HepG2 (cell line): ENCODE results near the gene SERPINA9. TPM values are rescaled to one million over a fixed set of nuclear protein-coding genes. Genes with fewer than 3 reads are reported as not detected.

Experiments used
- ARID3A ChIP-seq: IDR thresholded peaks from 2 replicates; pipeline ENCODE4 v1.6.1; 2012; ENCODE audit warnings: low read depth, low read length, improper control_type of control experiment
- CAMTA2 ChIP-seq: sonication (generic); formaldehyde crosslinking; IDR thresholded peaks from 2 replicates; pipeline ENCODE4 v1.4.0; 2020; ENCODE audit warnings: mild to moderate bottlenecking, missing genetic modification reagents, borderline replicate concordance
- CSRNP1 ChIP-seq: sonication (generic); formaldehyde crosslinking; IDR thresholded peaks from 2 replicates; pipeline ENCODE4 v1.8.1; 2023; ENCODE audit warnings: mild to moderate bottlenecking, missing genetic modification reagents
- HMG20A ChIP-seq: IDR thresholded peaks from 2 replicates; pipeline ENCODE4 v1.6.1; 2016; ENCODE audit warnings: borderline replicate concordance
- HNF1B ChIP-seq: sonication (generic); formaldehyde crosslinking; IDR thresholded peaks from 2 replicates; pipeline ENCODE4 v1.5.1; 2020; ENCODE audit warnings: mild to moderate bottlenecking, moderate library complexity, missing genetic modification reagents
- ZIK1 ChIP-seq: sonication (generic); formaldehyde crosslinking; IDR thresholded peaks from 2 replicates; pipeline ENCODE4 v1.5.0; 2020; ENCODE audit warnings: mild to moderate bottlenecking, low read depth, missing genetic modification reagents, borderline replicate concordance
- ZNF3 ChIP-seq: IDR thresholded peaks from 2 replicates; pipeline ENCODE4 v1.7.0; 2017; ENCODE audit warnings: inconsistent platforms
- ZNF317 ChIP-seq: sonication (generic); formaldehyde crosslinking; IDR thresholded peaks from 2 replicates; pipeline ENCODE4 v1.5.0; 2020; ENCODE audit warnings: mild to moderate bottlenecking, missing genetic modification reagents
- ZNF350 ChIP-seq: sonication (generic); formaldehyde crosslinking; IDR thresholded peaks from 2 replicates; pipeline ENCODE4 v1.4.0; 2020; ENCODE audit warnings: mild to moderate bottlenecking, low read depth, missing genetic modification reagents, borderline replicate concordance
- ZNF414 ChIP-seq: sonication (generic); formaldehyde crosslinking; IDR thresholded peaks from 2 replicates; pipeline ENCODE4 v1.5.0; 2020; ENCODE audit warnings: missing genetic modification reagents
- ZNF513 ChIP-seq: sonication (generic); formaldehyde crosslinking; conservative IDR thresholded peaks from 2 replicates; pipeline ENCODE4 v1.5.0; 2020; ENCODE audit warnings: missing genetic modification reagents
- ZNF616 ChIP-seq: sonication (generic); formaldehyde crosslinking; IDR thresholded peaks from 2 replicates; pipeline ENCODE4 v1.5.0; 2020; ENCODE audit warnings: low read depth, mild to moderate bottlenecking, missing genetic modification reagents
- polyA plus RNA-seq, 8 experiments: library from polyadenylated mRNA; depleted of rRNA in 3 of 8; stranded (reverse) in 7 of 8; unstranded in 1 of 8; fragments of >200 nt; fragmentation: Illumina TruSeq in 4 of 8; extraction: Trizol in 4 of 8; gene quantifications; 2 replicates each; pipeline versions ENCODE4 v1.2.1 to v1.2.3, GENCODE V29; 2011 to 2016; ENCODE audit warnings: low read depth in 4 of 8, missing spikeins in 1 of 8, mixed read lengths in 1 of 8; ENCODE audit not compliant: insufficient read depth in 1 of 8
- total RNA-seq, 5 experiments: library from RNA; depleted of rRNA; stranded (reverse); fragments of >200 nt; fragmentation: Illumina TruSeq; extraction: Trizol; gene quantifications; 2 replicates each; pipeline ENCODE4 v1.2.3, GENCODE V29; 2016; ENCODE audit warnings: low read depth in 1 of 5
- TF ChIP-seq, protein P1 (sequence below): sonication (generic); formaldehyde crosslinking; IDR thresholded peaks from 2 replicates; pipeline ENCODE4 v1.5.0; 2020; ENCODE audit warnings: mild to moderate bottlenecking, missing genetic modification reagents

The SERPINA9 gene
- total and polyA plus RNA-seq, 2 of the 13 experiments (the other 11 are each of a cell fraction or from before 2014, with no cell fraction given), result 0.21 TPM; not detected in 1

DNA sequence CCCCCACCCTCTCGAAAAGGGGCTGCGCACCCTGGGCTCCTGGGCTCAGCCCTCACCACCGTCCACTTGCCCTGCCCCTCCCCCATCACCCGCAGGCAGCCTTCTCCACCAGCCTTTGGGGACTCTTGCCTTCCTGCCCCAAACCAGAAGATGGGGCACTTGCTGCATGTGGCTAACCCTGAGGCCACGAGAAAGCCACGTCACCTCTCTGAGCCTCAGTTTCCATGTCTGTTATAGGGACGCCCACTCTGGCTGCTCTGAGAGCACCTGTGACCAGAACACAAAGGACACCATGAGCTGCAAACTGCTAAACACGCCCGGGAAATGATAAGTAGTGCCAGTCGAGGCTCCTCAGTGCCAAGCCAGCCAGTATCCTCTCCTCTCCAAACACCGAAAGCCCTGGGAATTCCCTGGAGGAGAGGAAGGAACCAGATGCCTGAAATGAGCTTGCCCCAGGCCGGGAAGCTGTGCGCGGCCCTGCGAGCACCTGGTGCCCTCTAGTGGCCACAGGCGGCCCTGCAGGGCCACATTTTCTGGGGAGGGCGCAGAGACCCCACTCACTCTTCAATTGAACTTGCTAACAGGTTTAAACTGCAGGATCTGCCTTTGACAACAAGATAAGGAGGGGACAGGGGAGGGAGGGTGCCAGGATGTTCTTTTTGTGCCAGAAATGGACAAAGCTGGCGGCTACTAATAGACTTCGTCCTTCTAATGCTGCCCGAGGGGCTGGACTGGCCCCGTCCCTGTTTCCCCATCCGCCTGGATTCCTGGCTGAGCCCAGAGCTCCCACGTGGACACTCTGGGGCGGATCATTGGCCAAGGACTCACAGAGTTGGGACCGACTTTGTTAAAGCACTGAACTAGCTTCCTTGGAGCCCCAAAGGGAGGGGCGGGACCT, 10.2 kb upstream of the SERPINA9 start (continued):
- TF ChIP-seq ZNF513 (CRISPR knock-in tag) (no peak), ZNF414 (CRISPR knock-in tag) (no peak), ZNF3 (no peak), ZNF350 (CRISPR knock-in tag) (peak; percentile 29; the same call in 1 of the 2 replicates), CAMTA2 (CRISPR knock-in tag) (no peak), CSRNP1 (CRISPR knock-in tag) (peak; percentile 84), ZIK1 (CRISPR knock-in tag) (0 out of 2 replicates have a peak, but pooled peaks have one; percentile 31), HMG20A (CRISPR knock-in tag) (no peak), ARID3A (no peak), ZNF616 (no peak), HNF1B (CRISPR knock-in tag) (peak; percentile 60; the same call in 1 of the 2 replicates), ZNF317 (CRISPR knock-in tag) (no peak)
- TF ChIP-seq, protein P1, sequence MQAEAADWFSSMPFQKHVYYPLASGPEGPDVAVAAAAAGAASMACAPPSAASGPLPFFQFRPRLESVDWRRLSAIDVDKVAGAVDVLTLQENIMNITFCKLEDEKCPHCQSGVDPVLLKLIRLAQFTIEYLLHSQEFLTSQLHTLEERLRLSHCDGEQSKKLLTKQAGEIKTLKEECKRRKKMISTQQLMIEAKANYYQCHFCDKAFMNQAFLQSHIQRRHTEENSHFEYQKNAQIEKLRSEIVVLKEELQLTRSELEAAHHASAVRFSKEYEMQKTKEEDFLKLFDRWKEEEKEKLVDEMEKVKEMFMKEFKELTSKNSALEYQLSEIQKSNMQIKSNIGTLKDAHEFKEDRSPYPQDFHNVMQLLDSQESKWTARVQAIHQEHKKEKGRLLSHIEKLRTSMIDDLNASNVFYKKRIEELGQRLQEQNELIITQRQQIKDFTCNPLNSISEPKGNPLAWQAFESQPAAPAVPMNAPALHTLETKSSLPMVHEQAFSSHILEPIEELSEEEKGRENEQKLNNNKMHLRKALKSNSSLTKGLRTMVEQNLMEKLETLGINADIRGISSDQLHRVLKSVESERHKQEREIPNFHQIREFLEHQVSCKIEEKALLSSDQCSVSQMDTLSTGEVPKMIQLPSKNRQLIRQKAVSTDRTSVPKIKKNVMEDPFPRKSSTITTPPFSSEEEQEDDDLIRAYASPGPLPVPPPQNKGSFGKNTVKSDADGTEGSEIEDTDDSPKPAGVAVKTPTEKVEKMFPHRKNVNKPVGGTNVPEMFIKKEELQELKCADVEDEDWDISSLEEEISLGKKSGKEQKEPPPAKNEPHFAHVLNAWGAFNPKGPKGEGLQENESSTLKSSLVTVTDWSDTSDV (CRISPR knock-in tag), result no peak
